Activated T-cell treated with anti-CD3 and anti-CD28 coated beads for 48 hours (primary cell): ENCODE data around the gene TMEM131L.
"Not testable (repeated sequence)": the region's sequence is repeated elsewhere in the genome, so short reads cannot be mapped to it uniquely, and the experiment has no call there.

Experiments used
- DNase-seq: peaks from one replicate; pipeline ENCODE4 v3.0.0-alpha.2; 2020; ENCODE audit warnings: low read depth

The TMEM131L gene

DNA sequence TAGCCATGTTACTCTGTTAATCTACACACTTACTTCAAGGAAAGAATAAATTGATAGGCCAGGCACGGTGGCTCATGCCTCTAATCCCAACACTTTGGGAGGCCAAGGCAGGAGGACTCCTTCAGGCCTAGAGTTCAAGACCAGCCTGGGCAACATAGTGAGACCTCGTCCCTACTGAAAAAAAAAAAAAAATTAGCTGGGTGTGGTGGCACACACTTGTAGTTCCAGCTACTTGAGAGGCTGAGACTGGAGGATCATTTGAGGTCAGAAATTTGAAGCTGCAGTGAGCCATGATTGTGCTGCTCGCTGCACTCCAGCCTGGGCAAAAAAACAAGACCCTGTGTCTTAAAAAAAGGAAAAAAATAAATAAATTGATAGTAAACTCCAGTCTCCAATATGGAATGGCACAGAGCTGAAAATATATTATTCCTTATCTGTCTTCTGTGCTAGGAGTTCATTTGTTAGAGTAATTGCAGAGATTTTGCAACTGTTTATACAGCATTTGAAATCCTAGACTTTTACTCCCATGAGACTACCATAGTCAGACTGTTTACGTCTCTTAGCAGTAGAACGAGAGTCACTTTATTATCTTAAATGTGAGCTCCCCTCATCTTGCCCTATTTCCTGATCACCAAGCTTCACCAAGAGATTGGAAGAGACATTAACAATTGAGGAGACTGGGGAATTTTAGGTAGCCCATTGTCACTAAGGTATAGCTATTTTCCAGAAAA, 18.8 kb upstream of the TMEM131L start:
- DNase-seq = no peak

DNA sequence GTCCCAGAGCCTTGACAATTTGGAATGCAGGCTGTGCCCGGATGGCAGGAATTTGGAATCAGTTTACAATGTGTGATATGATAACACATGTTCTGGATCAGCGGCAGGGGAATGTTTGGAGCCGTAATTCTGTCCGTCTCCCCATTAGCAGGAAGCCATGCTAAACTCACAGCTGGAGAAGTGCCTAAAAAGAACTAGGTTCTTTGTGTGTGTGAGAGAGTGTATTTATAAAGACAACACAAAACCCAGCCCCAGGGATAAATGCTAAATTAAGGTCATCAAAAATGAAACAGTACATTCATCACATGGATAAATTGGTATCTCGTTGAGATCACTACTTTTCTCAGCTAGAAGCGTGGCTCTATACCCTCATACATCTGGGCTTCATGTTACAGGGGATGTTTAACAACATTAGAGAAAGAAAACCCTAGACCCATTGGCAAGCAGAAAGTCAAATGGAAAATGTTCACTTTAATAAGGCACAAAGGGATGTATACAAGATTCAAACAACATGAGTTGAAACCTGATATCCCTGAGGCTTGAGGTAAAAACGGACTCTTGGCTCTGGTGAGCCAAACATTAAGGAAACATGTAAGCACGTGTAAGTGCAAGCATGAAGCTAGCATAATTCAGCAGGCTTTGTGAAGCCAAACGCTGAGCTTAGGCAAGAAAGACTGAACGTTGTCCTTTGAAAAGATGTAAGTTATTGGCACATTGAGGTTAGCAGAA, 18.0 kb upstream of the TMEM131L start:
- no peak for DNase-seq

DNA sequence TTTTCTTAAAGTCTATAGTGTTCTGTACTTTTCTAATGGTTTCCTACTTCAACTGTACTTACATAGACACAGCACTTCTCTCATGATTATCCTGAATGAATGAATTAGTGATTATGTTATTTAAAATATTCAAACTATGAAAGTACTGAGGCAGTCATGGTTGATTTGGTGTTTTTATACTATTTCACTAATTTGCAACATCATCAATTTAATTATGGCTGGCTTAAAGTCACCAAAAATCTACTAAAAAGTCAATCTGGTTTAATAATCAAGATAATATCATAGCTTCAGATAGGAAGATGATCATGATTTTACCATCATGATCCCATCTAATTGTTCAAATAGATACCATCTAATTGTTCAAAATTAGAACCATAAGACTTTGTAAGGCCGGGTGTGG, 16.8 kb upstream of the TMEM131L start:
- DNase-seq = no peak

DNA sequence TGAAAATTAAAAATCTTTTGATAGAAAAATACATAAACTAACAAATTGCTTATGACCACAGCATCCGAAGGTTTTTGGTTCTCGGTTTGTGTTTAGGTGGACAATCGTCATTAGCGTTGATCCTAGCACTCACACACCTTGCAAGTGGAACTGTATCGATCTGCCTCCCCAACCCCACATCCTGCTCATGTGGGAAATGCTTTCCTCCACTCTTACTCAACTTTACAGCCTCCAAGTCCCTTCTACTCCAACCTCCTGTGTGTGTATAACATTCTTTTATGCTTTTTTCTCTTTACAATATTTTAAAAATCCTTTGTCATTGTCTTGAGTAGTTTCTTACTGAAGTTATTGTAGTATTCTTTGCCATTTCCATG, 15.6 kb upstream of the TMEM131L start:
- no peak for DNase-seq

DNA sequence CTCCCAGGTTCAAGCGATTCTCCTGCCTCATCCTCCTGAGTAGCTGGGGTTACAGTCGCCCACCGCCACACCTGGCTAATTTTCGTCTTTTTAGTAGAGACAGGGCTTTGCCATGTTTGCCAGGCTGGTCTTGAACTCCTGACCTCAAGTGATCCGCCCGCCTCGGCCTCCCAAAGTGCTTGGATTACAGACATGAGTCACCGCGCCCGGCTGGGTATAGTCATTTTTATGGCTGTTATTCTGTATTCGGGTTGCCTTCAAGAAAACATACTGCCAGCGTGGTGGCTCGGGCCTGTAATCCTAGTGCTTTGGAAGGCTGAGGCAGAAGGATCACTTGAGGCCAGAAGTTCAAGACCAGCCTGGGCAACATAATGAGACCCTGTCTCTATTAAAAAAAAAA, 15.0 kb upstream of the TMEM131L start:
- not testable (repeated sequence) for DNase-seq

DNA sequence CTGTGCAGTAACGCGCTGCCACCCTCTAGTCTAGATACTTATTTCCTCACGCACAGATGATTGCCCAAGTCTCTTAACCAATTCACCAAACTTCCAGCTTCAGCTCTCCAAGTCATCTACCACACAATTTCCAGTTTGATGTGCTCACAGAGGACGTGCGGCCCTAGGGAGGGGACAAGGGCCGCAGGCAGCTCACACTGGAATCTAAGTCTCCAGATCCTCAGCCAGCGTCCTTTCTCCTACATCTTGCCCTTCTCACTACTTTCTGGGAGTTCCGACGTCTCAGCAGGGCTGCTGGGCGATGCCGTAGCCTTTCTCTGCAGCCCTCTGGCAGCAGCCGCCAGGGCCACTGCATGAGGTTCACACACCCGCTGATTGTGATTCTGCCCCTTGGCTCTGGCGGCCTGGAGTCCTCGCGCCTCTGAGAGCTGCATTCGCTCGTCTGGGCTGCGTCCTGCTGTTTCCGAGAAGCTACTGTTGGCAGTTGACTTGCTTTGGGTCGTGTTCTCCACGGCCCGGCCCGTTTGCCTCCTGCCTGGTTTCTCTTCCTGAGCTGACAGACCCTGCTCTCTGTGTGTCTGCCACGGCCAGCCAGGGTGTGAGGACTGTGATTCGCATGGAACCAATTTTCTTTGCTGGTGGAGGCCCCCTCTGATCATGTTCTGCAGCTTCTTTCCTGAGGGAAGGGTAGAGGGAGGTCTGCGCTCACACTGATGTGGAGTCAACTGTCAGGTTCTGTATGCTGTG, 14.1 kb upstream of the TMEM131L start:
- no peak for DNase-seq

DNA sequence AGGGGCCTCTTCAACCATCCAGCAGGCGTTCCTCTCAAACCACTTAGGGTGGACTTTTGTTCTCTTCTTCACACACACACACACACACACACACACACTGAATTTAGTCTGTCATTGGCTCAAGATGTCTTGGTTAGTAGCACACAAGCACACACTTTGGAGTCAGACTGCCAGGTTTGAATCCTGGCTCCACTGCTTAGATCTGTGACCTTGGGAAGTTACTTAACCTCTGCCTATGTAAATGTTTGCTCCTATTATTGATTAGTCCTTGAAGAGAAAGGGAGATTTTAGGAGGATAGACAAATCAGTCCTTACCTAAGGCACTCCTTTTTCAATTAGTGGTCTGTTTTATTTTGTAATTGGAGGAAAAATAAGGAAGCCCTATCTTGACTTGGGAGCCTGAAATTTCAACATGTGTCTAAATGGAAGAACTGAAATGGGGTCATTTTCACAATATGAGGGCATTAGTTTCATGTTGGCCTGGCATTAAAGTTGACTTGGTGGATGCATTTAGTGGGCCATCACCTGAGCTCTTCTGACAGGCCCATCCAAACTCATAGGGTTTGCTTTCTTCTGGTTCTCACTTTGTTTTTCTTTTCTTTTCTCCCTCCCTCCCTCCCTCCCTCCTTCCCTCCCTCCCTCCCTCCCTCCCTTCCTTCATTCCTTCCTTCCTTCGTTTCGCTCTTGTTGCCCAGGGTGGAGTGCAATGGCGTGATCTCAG, 13.3 kb upstream of the TMEM131L start:
- no peak for DNase-seq

DNA sequence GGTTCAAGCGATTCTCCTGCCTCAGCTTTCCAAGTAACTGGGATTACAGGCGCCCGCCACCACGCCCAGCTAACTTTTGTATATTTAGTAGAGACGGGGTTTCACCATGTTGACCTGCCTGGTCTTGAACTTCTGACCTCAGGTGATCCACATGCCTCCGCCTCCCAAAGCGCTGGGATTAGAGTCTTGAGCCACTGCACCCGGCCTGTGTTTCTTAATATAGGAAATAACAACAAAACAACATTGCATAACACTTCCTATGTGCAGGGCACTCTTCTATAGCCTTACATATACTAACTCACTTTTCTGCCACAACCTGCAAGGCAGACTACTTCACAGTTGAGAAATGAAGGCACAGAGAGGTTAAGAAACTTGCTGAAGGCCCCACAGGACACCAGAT, 12.8 kb upstream of the TMEM131L start:
- no peak for DNase-seq

DNA sequence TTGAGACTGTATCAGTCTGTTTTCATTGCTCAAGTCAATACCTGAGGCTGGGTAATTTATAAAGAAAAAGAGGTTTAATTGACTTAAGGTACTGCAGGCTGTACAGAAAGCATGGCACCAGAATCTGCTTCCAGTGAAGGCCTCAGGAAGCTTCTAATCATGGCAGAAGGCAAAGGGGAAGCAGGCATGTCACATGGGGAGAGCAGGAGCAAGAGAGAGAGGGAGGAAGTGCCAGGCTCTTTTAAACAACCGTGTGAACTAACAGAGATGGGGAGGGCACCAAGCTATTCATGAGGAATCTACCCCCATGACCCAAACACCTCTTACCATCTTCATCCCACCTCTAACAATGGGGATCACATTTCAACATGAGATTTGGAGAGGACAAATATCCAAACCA, 7.2 kb upstream of the TMEM131L start:
- DNase-seq = no peak

DNA sequence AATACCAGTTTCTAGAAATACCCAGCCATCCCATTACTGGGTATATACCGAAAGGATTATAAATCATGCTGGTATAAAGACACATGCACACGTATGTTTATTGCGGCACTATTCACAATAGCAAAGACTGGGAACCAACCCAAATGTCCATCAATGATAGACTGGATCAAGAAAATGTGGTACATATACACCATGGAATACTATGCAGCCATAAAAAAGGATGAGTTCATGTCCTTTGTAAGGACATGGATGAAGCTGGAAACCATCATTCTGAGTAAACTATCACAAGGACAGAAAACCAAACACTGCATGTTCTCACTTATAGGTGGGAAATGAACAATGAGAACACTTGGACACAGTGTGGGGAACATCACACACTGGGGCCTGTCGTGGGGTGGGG, 4.6 kb upstream of the TMEM131L start:
- DNase-seq = not testable (repeated sequence)

DNA sequence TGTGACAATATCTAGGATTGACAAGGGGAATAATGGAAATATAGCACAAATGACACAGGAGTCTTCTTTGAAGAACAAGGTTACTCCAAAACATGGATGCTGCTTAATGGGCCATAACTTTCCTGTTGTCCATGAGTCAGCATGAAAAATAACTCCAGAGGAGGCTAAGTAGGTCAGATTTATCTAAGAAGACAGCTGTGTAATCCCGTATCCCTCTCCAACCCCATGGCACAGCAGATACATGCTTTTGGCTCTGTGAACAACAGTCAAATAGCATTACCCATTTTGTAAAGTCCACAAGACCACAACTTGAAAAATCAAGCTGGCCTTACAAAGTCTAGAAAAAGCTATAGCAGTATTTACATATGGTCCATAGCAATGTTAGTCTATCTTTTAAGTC, 2.1 kb upstream of the TMEM131L start:
- DNase-seq = no peak

DNA sequence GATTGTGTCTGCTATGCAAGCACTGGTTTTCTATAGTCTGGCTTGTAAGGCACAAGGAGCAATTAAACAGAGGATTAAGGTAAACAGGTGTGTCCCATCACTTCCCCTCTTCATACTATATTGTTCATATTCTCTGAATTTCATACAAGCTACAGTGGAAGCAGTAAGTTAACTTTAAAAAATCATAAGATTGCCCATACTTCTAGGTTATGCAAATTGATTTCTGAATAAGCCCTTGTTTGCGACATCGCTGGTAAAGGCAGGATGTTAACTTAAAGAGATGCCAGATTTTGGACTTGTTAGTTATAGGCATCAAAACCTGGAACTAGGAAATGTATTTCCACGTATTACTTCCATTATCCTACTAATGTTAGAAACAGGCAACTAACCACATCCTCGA, 1.0 kb upstream of the TMEM131L start:
- DNase-seq = no peak

DNA sequence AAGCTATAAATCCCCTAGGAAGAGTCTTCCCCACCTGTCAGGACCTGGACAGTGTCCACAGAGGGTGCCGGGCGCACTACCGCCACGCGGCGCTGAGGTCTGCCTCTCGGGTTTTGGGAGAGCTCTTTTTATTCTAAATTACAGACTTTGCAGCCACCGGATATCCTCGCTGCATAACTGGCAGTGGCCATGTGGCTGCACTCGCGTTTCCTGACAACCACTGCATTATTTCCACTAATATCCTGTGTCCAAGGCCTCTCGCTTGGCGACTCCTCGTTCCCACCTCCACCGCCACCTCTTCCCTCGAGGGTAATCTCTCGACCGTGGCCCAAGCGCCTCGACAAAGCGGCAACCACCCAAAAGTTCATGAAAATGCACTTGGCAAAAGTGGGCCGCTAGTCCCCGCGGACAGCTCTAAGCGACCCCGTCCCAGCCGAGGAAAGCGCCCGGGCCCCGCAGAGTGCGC, 512 bp upstream of the TMEM131L start:
- no peak for DNase-seq

DNA sequence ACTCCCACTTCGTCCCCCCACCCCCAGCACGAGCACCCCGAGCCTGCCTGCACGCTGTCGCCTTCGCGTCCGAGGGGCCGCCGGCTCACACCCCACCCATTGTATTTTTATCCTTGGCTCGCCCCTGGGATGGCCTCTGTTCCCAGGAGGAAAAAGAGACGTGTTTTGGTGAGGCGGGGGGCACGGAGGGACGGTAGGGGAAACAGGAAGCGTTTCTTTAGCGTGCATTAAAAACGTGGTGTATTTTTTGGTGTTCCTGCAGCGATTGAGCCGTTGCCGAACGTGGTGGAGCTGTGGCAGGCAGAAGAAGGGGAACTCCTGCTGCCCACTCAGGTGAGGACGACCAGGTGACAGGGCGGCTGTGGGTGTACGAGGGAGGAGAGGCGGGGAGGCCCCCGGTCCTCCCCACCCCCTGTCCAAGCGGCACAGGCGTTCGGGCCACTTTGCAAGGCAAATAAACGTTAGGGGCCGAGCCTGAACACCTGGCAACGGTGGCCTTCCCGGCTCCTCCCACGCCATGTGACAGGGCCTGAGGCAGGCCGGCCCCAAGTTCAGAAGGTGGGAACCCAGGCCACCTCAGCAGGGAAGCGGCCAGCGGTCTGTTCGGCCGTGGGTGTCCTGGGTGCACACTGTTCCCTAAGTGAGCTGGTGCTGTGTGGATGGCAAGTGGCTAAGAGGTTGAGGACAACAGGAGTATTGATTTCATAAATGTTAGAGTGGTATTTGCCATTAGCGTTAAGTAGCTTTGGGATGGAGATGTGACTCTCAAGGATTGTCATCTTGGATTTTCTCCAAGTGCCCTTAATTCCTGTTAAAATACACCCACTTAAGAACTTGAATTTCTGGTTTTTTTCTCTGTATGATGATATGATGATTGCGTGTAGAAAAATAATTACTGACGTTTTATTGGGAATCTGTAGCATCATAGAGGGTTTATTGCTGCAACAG, 1.1 kb downstream of the TMEM131L start:
- DNase-seq = no peak

DNA sequence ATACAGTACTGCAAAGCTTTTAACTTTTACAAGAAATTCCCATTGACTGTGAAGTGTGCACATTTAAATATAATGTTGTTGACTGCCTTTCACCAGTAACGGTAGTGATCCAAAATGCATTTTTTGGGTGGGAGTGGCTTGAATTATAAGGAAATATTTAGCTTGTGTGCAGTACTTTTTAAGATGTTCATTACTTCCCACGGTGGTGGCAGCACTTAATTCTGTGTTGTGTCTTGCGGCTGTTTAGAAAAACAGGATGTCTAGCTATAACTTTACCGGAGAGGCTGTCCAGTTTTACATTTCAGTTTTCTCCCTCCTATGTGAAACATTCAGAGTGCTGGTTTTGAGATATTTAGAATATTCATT, 1.7 kb downstream of the TMEM131L start:
- no peak for DNase-seq

DNA sequence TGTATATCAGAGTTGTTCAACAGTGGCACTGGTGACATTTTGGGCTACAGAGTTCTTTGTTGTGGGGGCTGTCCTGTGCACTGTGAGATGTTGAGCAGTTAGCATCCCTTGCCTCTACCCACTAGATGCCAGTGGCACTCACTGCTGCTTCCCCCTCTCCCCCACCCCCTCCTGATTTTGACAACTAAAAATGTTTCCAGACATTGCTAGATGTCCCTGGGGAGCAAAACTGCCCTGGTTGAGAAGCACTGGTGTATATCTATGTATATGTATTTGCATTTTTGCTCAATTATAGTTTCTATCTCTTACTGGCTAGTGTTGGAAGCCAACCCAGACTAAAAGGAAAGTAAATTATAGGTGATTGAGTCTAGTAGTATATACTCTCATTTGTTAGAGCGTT, 2.4 kb downstream of the TMEM131L start:
- no peak for DNase-seq

DNA sequence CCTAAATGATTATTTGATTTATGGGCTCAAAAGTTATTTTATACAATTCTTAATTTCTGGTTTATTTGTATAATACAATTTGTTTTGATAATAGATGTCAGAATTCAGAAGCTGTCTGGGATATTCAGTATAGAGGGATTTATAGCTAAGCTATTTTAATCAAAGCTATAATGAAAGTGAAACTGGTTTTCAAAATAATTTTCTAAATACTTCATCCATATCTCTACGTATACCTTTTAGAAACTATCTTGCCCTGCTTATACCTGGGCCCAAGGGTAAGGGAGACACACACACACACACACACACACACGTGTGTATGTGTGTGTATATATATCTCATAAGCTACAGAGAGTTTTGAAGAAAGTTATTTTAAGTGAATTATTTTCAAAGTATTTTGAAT, 2.9 kb downstream of the TMEM131L start:
- DNase-seq = no peak

DNA sequence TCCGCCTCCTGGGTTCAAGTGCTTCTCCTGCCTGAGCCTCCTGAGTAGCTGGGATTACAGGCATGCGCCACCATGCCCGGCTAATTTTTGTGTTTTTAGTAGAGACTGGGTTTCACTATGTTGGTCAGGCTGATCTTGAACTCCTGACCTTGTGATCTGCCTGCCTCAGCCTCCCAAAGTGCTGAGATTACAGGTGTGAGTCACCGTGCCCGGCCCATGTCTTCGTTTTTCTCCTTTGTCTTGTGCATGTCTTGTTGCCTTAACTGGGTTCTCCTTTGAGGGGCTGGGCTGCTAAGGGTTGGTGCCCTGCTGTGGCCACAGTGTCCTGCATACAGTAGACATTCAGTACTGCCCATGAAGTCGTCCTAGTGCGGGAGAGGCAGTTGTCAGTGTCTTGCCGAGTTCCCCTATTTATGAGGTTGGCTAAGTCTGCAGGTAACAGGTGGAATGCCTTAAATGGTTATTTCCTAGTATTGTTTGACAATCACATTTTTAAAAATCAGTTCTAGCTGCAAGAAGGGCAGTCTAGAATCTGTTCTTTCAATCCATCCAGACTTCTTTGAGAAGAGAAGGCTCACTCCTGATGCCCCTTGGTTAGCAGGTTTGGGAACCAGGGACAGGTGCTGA, 5.0 kb downstream of the TMEM131L start:
- DNase-seq = not testable (repeated sequence)

DNA sequence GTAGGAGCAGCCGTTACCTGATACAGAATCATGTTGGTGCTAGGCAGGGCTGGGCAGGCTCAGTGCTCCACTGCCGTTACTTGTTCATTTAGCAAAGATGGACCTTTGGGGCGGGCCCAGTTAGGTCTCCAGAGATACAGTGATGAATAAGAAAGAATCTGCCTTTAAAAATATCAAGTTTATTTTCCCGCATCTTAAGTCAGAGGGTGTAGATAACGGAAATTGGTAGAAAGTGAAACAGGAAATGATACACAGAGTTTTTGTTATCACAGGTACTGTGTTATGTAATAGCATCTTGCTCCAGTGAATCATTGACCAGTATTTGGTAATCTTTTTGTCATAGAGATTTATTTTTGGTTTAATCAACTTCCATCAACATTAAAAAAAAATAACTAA, 5.5 kb downstream of the TMEM131L start:
- DNase-seq = no peak

DNA sequence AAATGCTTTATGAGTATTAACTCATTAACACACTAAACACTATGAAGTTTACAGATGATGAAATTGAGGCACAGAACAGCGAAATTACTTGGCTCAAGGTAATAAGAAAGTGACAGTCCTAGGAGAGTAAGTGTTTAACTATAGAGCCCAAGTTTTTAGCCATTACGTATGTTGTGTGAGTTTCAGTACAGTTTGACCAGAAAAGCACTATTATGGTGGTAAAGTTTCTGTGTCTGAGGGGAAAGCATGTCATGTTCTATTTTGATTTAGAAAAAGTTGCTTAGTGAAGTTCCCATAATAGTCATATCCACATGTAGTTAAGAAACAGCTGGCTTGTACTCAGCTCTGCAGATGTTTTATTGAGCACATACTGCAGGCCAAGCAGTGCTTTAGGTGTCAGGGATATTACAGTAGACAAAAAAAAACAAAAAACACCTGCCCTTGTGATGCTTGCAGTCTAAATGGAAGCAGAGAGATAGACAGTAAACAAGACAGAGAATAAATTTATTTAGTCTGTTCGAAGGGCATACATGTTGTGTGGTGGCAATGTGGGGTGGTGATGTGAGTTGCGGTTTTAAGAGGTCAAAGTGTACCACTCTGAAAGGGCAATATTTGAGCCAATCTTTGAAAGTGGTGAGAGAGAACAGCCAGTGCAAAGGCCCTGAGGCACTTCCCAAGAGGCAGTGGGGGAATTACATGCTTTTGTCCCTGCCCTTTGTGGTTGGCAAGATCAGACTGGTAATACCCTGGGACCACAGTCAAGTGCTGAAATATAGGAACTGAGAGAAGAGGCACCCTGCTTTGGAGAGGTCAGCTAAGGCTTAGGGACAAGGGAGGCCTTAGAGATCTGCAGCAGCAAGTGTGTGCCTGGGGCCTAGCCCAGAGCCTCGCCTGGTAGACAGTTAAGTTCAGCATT, 6.2 kb downstream of the TMEM131L start:
- DNase-seq = no peak
